Heart right ventricle (tissue), 16 donors: ENCODE results near the gene KAT6B. TPM values are rescaled to one million over a fixed set of nuclear protein-coding genes. Genes with fewer than 3 reads are reported as not detected.

Source experiments
- ATAC-seq, 8 donors: fragments of 200-7000 bp; cut with Tn5 transposase; one replicate each; pipeline ENCODE4 v1.9.1; 2020; ENCODE audit warnings: mild to moderate bottlenecking in 8 of 8, moderate library complexity in 8 of 8, moderate number of reproducible peaks in 1 of 8
- DNase-seq, 2 donors: peaks; one replicate each; pipeline ENCODE4 v3.0.0-alpha.2; 2020
- H3K27ac ChIP-seq, 10 donors: fragments of 200-600 bp; sonication (generic) in 2 of 10; one replicate each; pipeline versions ENCODE4 v1.5.0 to v1.8.0; 2020 to 2022; ENCODE audit warnings: mild to moderate bottlenecking in 3 of 10
- H3K27me3 ChIP-seq, 7 donors: fragments of 200-600 bp; one replicate each; pipeline ENCODE4 v1.8.0; 2021 to 2022; ENCODE audit warnings: mild to moderate bottlenecking in 2 of 7
- H3K36me3 ChIP-seq, 9 donors: fragments of 200-600 bp; sonication (generic) in 1 of 9; one replicate each; pipeline versions ENCODE4 v1.5.0 to v1.8.0; 2020 to 2022; ENCODE audit warnings: mild to moderate bottlenecking in 2 of 9
- H3K4me1 ChIP-seq, 9 donors: fragments of 200-600 bp; sonication (generic) in 1 of 9; one replicate each; pipeline versions ENCODE4 v1.5.0 to v1.8.0; 2020 to 2022; ENCODE audit warnings: mild to moderate bottlenecking in 4 of 9
- H3K4me3 ChIP-seq, 10 donors: fragments of 200-600 bp; sonication (generic) in 2 of 10; one replicate each; pipeline versions ENCODE4 v1.5.0 to v1.8.0; 2020 to 2022; ENCODE audit warnings: mild to moderate bottlenecking in 7 of 10, moderate library complexity in 2 of 10
- H3K9me3 ChIP-seq, 11 donors: fragments of 200-600 bp in 10 of 11; sonication (generic) in 2 of 11; one replicate each; pipeline versions ENCODE4 v1.5.0 to v1.8.0; 2013 to 2022; ENCODE audit warnings: mild to moderate bottlenecking in 2 of 11, control low read depth in 1 of 11, moderate library complexity in 1 of 11
- WGBS, 2 donors: extraction: QIAGEN DNeasy Blood & Tissue Kit; methylation state at CpG; one replicate each; pipeline ENCODE4 v1.1.7; 2013; ENCODE audit warnings: inconsistent platforms in 1 of 2; 5-methylcytosine and 5-hydroxymethylcytosine counted together
- intact Hi-C, 10 donors: fragments of 100-400 bp; cut with DNase I; formaldehyde crosslinking; loops; one replicate each; pipeline versions ENCODE4 v1.11.1 to v1.14.2; 2022
- polyA plus RNA-seq, 2 donors: library from polyadenylated mRNA; stranded (reverse); fragments of 200-250 nt; gene quantifications; one replicate each; pipeline ENCODE4 v1.2.3, GENCODE V29; 2013
- total RNA-seq, 10 donors: library from RNA; stranded (reverse); fragmentation: NEBNext Ultra II Directional in 3 of 10; extraction: Animal tissue kit (Norgen Biotek cat#: 25700) in 3 of 10; gene quantifications; one replicate each; pipeline versions ENCODE4 v1.2.1 to v1.2.4, GENCODE V29; 2021 to 2023
- TF ChIP-seq, protein P1 (sequence below), 9 donors: fragments of 200-600 bp; sonication (generic) in 2 of 9; IDR thresholded peaks; one replicate each; pipeline versions ENCODE4 v1.5.0 to v1.8.0; 2021 to 2022; ENCODE audit warnings: antibody characterized with exemption in 9 of 9, mild to moderate bottlenecking in 5 of 9, moderate library complexity in 1 of 9
- donor health status: Arrhythmogenic right ventricular cardiomyopathy.
- donor health status: ischemic (EF 13 %, LVEDD 7.1; RV severe dilation, severe dysfunction).
- donor health status: healthy with polysubstance abuse.
- donor health status: DM: no; HTN: yes; CAD: no.
- donor health status: DM: no; HTN: no; CAD: no.
- donor health status: ischemic (EF 25% LVEDD 6.9; RV normal size, moderate dysfunction).
- donor health status: ischemic (EF 25% LVEDD 5.7; RV mildly dilated, moderate dysfunction).
- donor health status: healthy.
- donor health status: DM: yes; HTN: yes; CAD: no.
- donor health status: Ischemic cardiomyopathy.
- donor health status: ischemic (EF 35%, LVEDD 5.7; RV mildly dilated, moderate dysfunction).
- donor health status: nonischemic (EF 11% LVEDD 7.7; RV severe dilation, severe dysfunction).
- donor health status: DM: yes; HTN: yes; CAD: no.
- donor health status: PGD.
- donor health status: ischemic (EF 29% LVEDD 5.4; RV normal size, mild dysfunction).
- donor health status: nonischemic (EF 23%, LVEDD 6.1; RV moderate dilation, normal function).

The KAT6B gene
- total and polyA plus RNA-seq, 12 donors, result 3.4 to 58.4 (median 46.5) TPM

DNA sequence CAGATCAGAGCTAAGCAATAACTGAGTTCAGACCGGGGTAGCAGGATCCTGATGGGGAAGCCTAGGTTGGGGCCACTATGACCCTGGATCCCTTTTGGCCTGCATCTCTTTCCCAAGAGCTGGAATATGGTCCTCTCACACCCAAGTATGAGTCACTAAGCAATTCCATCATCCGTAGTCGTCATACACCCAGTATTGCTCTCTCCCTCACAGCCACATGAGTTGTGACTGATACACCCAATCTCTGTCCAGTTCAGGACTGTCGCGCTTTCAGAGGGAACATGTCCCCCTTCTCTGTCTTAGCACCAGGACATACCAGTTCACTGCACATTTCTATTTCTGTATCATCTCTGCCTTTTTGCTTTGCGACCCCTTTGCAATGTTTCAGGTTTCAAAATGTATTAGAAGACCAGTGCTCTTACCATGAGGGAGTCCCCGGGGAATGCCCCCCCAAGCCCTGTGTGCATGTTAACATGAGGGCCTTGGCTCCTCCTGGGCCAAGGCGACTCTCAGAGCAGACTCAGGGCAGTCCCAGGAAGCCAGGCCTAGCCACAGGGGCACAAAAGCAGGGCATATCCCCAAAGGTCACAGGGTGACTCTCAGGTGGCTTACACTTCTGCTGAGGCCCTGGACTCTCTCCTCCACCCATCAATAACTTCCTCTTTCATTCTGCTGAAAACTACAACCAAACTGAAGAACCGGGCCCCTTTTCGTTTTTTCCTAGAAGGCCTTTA lies 209.7 kb downstream of the KAT6B start:
- peaks cover 0 to 3% (median 0%) of the 10 kb centered on the region in 9 donors for H3K36me3 ChIP-seq
- no peak overlapping the region for H3K4me3 ChIP-seq
- peaks cover 0 to 39% (median 17%) of the 10 kb centered on the region in 9 donors for H3K4me1 ChIP-seq
- TF ChIP-seq, protein P1, sequence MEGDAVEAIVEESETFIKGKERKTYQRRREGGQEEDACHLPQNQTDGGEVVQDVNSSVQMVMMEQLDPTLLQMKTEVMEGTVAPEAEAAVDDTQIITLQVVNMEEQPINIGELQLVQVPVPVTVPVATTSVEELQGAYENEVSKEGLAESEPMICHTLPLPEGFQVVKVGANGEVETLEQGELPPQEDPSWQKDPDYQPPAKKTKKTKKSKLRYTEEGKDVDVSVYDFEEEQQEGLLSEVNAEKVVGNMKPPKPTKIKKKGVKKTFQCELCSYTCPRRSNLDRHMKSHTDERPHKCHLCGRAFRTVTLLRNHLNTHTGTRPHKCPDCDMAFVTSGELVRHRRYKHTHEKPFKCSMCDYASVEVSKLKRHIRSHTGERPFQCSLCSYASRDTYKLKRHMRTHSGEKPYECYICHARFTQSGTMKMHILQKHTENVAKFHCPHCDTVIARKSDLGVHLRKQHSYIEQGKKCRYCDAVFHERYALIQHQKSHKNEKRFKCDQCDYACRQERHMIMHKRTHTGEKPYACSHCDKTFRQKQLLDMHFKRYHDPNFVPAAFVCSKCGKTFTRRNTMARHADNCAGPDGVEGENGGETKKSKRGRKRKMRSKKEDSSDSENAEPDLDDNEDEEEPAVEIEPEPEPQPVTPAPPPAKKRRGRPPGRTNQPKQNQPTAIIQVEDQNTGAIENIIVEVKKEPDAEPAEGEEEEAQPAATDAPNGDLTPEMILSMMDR (IDR thresholded peaks at IDR 0.05), result no peak
- no peaks in the 10 kb centered on the region for H3K27me3 ChIP-seq
- DNase-seq (no peak), ATAC-seq (peak in 1 of 8 donors; percentile 15)
- H3K27ac ChIP-seq, result no peak overlapping the region
- intact Hi-C loops, result loop anchor here in 4 of 10 donors (5.0 to 10.0 kb wide), 3 partner anchors 59 to 771 kb away; a partner anchor contains a TSS
- no peaks in the 10 kb centered on the region for H3K9me3 ChIP-seq
- WGBS, 2 donors, result 92% methylated on average over 10 of the region's 10 CpGs

DNA sequence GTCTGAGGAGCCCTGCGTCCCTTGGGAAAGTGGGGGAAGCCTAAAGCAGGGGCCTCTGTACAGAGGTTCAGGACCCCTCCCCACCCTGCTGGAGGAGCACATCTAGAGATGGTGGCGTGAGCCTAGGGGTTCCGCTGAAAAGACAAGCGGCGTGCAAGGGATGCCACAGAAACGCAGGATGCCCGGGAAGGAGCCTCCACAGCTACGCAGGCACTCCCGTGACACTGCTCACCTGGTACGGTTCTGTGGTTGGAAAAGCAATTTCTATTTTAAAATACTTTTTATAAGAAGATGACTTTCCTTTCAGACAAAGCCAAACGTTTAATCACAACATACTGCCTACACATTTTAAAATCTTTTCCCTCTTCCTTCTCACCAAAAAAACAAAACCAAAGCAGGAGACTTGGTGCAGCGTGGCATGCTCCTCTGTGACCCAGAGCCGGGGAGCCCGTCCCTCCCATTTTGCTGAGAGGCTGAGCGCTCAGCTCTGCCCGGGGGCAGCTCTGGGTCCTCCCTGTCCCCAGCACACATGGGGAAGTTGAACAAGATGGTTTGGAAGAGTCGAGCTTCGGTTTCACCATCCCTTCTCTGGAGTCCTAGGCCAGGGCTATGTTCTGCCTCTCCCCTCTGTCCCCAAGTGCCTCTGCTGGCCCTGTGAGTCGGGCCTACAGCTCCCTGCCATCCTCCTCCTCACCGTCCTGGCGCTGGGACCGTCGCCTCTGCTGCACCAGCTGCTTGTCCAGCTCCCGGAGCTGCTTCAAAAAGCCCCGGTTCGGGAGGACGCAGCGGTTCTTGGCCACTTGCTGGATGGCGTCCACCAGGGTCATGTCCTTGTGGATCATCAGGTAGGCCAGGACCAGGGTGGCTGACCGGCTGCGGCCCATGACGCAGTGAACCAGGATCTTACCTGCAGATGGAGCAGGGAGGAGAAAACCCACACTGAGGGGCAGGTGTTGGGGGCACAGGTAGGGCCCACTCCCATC lies 211.1 kb downstream of the KAT6B start:
- peak overlapping the region in 1 of 10 donors; percentile 48 for H3K27ac ChIP-seq
- peaks cover 0 to 45% (median 17%) of the 10 kb centered on the region in 9 donors for H3K4me1 ChIP-seq
- WGBS, 2 donors, result 92 to 95% methylated on average over 32 of the region's 32 CpGs
- H3K27me3 ChIP-seq, result no peaks in the 10 kb centered on the region
- no peak for ATAC-seq
- no peak for DNase-seq
- no peaks in the 10 kb centered on the region for H3K36me3 ChIP-seq
- TF ChIP-seq, protein P1 (IDR thresholded peaks at IDR 0.05), result no peak
- H3K9me3 ChIP-seq, result no peaks in the 10 kb centered on the region
- H3K4me3 ChIP-seq, result no peak overlapping the region
- intact Hi-C loops, result loop anchor here in 4 of 10 donors (5.0 to 10.0 kb wide), 3 partner anchors 57 to 773 kb away; a partner anchor contains a TSS

DNA sequence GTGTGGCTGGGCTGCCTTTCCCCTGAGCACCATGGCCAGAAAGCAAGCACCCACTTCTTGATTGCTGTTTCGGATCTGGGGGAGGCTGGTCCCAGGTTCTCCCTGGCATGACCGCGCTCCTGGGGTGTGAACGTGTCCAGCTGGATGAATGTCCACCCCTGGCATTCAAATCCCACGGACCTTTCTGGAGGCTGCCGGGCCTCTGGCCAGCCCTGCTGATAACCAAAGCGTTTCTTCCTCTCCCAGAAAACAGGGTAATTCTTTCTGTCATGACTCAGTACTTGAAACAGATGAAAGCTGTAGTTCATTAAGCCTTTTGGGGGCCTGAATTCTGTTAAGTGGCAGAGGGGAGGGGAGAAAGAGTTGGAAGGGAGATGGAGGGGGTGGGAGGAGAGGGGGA lies 211.9 kb downstream of the KAT6B start:
- H3K27ac ChIP-seq, result peak overlapping the region in 4 of 10 donors; percentile 4 to 62 (median 46)
- peak in 1 of 2 donors; percentile 52 for DNase-seq

More for the DNA sequence above, 211.9 kb downstream of the KAT6B start:
- Histone ChIP-seq H3K4me3 (no peak overlapping the region), H3K36me3 (no peaks in the 10 kb centered on the region), H3K9me3 (no peaks in the 10 kb centered on the region), H3K4me1 (peaks cover 0 to 50% (median 16%) of the 10 kb centered on the region in 9 donors), H3K27me3 (no peaks in the 10 kb centered on the region)
- ATAC-seq, result peak in 7 of 8 donors; percentile 13 to 67 (median 41)
- TF ChIP-seq, protein P1 (IDR thresholded peaks at IDR 0.05), result no peak
- intact Hi-C loops, result loop anchor here in 4 of 10 donors (5.0 to 10.0 kb wide), 3 partner anchors 56 to 774 kb away; a partner anchor contains a TSS
- WGBS, 2 donors, result 22 to 29% methylated on average over 7 of the region's 7 CpGs
